SK-N-SH treated with all-trans-retinoic acid at 6 μM for 48 hours (cell line): ENCODE data around the gene CCDC6.

ENCODE experiments used
- ATAC-seq: fragments of 200-7000 bp; cut with Tn5 transposase; 3 replicates; pipeline ENCODE4 v1.9.1; 2020; ENCODE audit warnings: mild to moderate bottlenecking, moderate library complexity
- ARNTL ChIP-seq: fragments of 450-650 bp; formaldehyde crosslinking; IDR thresholded peaks from 2 replicates; pipeline ENCODE4 v1.5.0; 2020; ENCODE audit warnings: low read depth, mild to moderate bottlenecking, moderate library complexity, borderline replicate concordance
- BACH2 ChIP-seq: fragments of 250-450 bp; sonication (Bioruptor Pico); IDR thresholded peaks from 2 replicates; pipeline ENCODE4 v1.9.0; 2021; ENCODE audit warnings: mild to moderate bottlenecking, borderline replicate concordance
- CSDC2 ChIP-seq: fragments of 250-450 bp; sonication (Bioruptor Pico); IDR thresholded peaks from 2 replicates; pipeline ENCODE4 v1.5.0; 2020; ENCODE audit warnings: mild to moderate bottlenecking, moderate library complexity
- ESRRG ChIP-seq: fragments of 250-450 bp; sonication (Bioruptor Pico); IDR thresholded peaks from 2 replicates; pipeline ENCODE4 v1.6.1; 2021; ENCODE audit warnings: mild to moderate bottlenecking
- GLIS3 ChIP-seq: fragments of 250-450 bp; sonication (Bioruptor Pico); IDR thresholded peaks from 2 replicates; pipeline ENCODE4 v1.5.0; 2020; ENCODE audit warnings: mild to moderate bottlenecking, moderate library complexity
- ISL1 ChIP-seq: fragments of 250-450 bp; sonication (Bioruptor Pico); IDR thresholded peaks from 2 replicates; pipeline ENCODE4 v2.1.2; 2022; ENCODE audit warnings: mild to moderate bottlenecking, moderate library complexity
- OSR1 ChIP-seq: fragments of 250-450 bp; sonication (Bioruptor Pico); IDR thresholded peaks from 2 replicates; pipeline ENCODE4 v1.8.0; 2022; ENCODE audit warnings: moderate library complexity, mild to moderate bottlenecking, inconsistent platforms
- PPARA ChIP-seq: fragments of 250-450 bp; sonication (Bioruptor Pico); IDR thresholded peaks from 2 replicates; pipeline ENCODE4 v1.5.0; 2020; ENCODE audit warnings: mild to moderate bottlenecking, borderline replicate concordance
- TCF4 ChIP-seq: fragments of 250-450 bp; sonication (Bioruptor Pico); IDR thresholded peaks from 2 replicates; pipeline ENCODE4 v1.8.0; 2021; ENCODE audit warnings: mild to moderate bottlenecking, moderate library complexity, borderline replicate concordance
- TOX ChIP-seq: fragments of 250-450 bp; sonication (Bioruptor Pico); IDR thresholded peaks from 2 replicates; pipeline ENCODE4 v1.8.0; 2021; ENCODE audit warnings: mild to moderate bottlenecking, moderate library complexity, borderline replicate concordance
- ZC3H10 ChIP-seq: fragments of 250-450 bp; sonication (Bioruptor Pico); IDR thresholded peaks from 2 replicates; pipeline ENCODE4 v1.5.1; 2021; ENCODE audit warnings: mild to moderate bottlenecking, moderate library complexity
- ZFP3 ChIP-seq: fragments of 250-450 bp; sonication (Bioruptor Pico); IDR thresholded peaks from 2 replicates; pipeline ENCODE4 v1.5.0; 2020; ENCODE audit warnings: mild to moderate bottlenecking, moderate library complexity
- ZFP30 ChIP-seq: fragments of 450-650 bp; formaldehyde crosslinking; IDR thresholded peaks from 2 replicates; pipeline ENCODE4 v1.5.0; 2022; ENCODE audit warnings: mild to moderate bottlenecking, moderate library complexity
- ZNF565 ChIP-seq: fragments of 450-650 bp; formaldehyde crosslinking; conservative IDR thresholded peaks from 2 replicates; pipeline ENCODE4 v1.5.0; 2020; ENCODE audit warnings: low read depth, mild to moderate bottlenecking, moderate library complexity
- ZNF8 ChIP-seq: fragments of 450-650 bp; formaldehyde crosslinking; IDR thresholded peaks from 2 replicates; pipeline ENCODE4 v1.5.0; 2020; ENCODE audit warnings: mild to moderate bottlenecking, moderate library complexity
- TF ChIP-seq, protein P1 (sequence below): fragments of 250-450 bp; sonication (Bioruptor Pico); IDR thresholded peaks from 2 replicates; pipeline ENCODE4 v1.8.0; 2021; ENCODE audit warnings: low read depth, mild to moderate bottlenecking, moderate library complexity, borderline replicate concordance
- TF ChIP-seq, protein P2 (sequence below): fragments of 250-450 bp; sonication (Bioruptor Pico); IDR thresholded peaks from 2 replicates; pipeline ENCODE4 v1.5.0; 2020; ENCODE audit warnings: mild to moderate bottlenecking, moderate library complexity
- TF ChIP-seq, protein P3 (sequence below): fragments of 250-450 bp; sonication (Bioruptor Pico); IDR thresholded peaks from 2 replicates; pipeline ENCODE4 v1.5.1; 2020; ENCODE audit warnings: low read depth, mild to moderate bottlenecking, moderate library complexity

The CCDC6 gene

DNA sequence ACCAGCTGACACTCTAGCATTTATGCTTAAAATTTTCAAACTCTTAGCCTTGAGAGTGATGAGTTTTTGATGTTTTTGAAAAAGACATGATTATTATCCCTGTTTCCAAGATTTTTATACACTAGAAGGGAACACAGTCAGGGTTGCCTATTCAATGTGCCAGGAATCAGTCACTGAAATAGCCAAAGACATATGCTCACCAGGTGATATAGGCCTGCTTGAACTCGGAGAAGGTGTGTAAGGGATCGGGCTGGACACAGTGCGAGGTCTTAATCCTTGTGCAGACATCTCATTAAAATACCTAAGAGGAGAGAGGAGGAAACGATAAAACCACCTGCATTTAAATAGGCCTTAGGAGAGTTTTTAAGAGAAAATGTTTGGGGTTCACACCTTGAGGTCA is 102.1 kb downstream of the CCDC6 start:
- no peak for ATAC-seq
- TF ChIP-seq TOX (CRISPR knock-in tag), result no peak
- no peak for TF ChIP-seq PPARA (CRISPR knock-in tag)
- no peak for TF ChIP-seq ZNF8
- no peak for TF ChIP-seq ESRRG (CRISPR knock-in tag)
- TF ChIP-seq ZFP30 (CRISPR knock-in tag), result no peak
- TF ChIP-seq, protein P1, sequence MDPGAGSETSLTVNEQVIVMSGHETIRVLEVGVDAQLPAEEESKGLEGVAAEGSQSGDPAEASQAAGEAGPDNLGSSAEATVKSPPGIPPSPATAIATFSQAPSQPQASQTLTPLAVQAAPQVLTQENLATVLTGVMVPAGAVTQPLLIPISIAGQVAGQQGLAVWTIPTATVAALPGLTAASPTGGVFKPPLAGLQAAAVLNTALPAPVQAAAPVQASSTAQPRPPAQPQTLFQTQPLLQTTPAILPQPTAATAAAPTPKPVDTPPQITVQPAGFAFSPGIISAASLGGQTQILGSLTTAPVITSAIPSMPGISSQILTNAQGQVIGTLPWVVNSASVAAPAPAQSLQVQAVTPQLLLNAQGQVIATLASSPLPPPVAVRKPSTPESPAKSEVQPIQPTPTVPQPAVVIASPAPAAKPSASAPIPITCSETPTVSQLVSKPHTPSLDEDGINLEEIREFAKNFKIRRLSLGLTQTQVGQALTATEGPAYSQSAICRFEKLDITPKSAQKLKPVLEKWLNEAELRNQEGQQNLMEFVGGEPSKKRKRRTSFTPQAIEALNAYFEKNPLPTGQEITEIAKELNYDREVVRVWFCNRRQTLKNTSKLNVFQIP (CRISPR knock-in tag), result no peak
- no peak for TF ChIP-seq TCF4 (CRISPR knock-in tag)
- no peak for TF ChIP-seq ARNTL (CRISPR knock-in tag)
- TF ChIP-seq, protein P2, sequence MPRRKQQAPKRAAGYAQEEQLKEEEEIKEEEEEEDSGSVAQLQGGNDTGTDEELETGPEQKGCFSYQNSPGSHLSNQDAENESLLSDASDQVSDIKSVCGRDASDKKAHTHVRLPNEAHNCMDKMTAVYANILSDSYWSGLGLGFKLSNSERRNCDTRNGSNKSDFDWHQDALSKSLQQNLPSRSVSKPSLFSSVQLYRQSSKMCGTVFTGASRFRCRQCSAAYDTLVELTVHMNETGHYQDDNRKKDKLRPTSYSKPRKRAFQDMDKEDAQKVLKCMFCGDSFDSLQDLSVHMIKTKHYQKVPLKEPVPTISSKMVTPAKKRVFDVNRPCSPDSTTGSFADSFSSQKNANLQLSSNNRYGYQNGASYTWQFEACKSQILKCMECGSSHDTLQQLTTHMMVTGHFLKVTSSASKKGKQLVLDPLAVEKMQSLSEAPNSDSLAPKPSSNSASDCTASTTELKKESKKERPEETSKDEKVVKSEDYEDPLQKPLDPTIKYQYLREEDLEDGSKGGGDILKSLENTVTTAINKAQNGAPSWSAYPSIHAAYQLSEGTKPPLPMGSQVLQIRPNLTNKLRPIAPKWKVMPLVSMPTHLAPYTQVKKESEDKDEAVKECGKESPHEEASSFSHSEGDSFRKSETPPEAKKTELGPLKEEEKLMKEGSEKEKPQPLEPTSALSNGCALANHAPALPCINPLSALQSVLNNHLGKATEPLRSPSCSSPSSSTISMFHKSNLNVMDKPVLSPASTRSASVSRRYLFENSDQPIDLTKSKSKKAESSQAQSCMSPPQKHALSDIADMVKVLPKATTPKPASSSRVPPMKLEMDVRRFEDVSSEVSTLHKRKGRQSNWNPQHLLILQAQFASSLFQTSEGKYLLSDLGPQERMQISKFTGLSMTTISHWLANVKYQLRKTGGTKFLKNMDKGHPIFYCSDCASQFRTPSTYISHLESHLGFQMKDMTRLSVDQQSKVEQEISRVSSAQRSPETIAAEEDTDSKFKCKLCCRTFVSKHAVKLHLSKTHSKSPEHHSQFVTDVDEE (CRISPR knock-in tag), result no peak

DNA sequence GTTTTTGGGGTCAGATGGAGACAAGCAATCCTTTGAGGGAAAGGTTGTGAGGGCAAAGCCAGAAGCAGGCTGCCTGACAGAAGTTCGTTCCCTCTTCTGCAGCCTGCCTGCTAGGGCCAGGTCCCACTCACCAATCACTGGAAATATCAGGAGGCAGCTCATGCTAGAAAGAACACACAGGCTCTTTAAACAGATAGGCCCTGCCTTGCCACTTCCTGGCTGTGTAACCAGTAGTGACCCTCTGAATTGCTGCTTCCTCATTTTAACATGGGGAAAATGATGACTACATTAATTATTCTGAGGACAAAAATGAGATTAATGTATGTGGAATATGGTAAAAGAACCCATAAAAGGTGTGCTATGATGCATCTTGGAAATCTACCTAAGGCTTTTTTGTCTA is 102.6 kb downstream of the CCDC6 start:
- no peak for ATAC-seq
- TF ChIP-seq CSDC2, result no peak
- TF ChIP-seq ARNTL (CRISPR knock-in tag), result no peak
- no peak for TF ChIP-seq ZFP30 (CRISPR knock-in tag)
- TF ChIP-seq GLIS3 (CRISPR knock-in tag), result no peak
- TF ChIP-seq PPARA (CRISPR knock-in tag), result no peak
- TF ChIP-seq TOX (CRISPR knock-in tag), result no peak

DNA sequence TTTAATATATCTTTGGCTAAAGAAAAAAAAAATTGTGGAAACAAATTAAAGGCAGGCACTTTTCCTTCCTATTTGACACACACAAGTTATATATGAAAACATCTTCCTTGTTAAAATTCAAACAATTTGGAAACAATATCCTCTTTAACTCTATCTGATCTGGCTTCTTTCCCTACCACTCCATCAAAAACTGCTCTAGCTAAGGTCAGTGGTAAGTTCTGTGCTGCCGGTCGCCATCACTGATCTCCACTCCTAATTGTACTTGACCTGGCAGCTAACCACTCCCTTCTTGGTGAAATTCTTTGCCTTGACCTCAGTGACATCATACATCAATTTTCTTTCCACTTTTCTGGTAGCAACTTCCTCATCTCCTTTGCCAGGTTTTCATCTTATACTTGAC is 105.2 kb downstream of the CCDC6 start:
- ATAC-seq, result peak; percentile 86
- TF ChIP-seq, protein P2 (CRISPR knock-in tag), result no peak
- TF ChIP-seq ARNTL (CRISPR knock-in tag) (no peak), ISL1 (no peak), ZC3H10 (no peak), TOX (CRISPR knock-in tag) (no peak), TCF4 (CRISPR knock-in tag) (no peak), OSR1 (CRISPR knock-in tag) (no peak), CSDC2 (no peak), ZNF565 (CRISPR knock-in tag) (no peak), PPARA (CRISPR knock-in tag) (no peak), ZFP30 (CRISPR knock-in tag) (no peak), GLIS3 (CRISPR knock-in tag) (no peak), ZFP3 (CRISPR knock-in tag) (no peak), BACH2 (no peak)
- TF ChIP-seq, protein P1 (CRISPR knock-in tag), result no peak

DNA sequence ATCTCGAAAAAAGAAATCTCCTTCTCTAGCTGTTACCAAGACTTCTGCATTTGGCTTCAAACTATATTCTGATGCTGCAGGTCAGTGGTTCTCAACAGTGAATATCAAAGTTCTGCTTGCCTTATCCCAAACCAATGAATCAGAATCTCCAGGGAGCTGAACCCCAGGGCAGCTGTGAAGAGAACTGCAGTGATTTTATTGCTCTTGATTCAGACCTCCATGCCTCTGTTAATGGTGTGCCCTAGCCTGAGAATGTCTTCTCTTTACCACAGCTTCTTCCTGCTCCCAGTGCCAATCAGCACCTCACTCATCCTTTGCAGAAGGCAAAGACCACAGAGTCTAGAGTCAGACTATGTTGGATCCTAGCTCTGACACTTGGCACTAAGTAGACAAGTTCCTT is 106.9 kb downstream of the CCDC6 start:
- TF ChIP-seq, protein P1 (CRISPR knock-in tag), result no peak
- TF ChIP-seq ESRRG (CRISPR knock-in tag), result no peak
- no peak for TF ChIP-seq PPARA (CRISPR knock-in tag)
- TF ChIP-seq, protein P3, sequence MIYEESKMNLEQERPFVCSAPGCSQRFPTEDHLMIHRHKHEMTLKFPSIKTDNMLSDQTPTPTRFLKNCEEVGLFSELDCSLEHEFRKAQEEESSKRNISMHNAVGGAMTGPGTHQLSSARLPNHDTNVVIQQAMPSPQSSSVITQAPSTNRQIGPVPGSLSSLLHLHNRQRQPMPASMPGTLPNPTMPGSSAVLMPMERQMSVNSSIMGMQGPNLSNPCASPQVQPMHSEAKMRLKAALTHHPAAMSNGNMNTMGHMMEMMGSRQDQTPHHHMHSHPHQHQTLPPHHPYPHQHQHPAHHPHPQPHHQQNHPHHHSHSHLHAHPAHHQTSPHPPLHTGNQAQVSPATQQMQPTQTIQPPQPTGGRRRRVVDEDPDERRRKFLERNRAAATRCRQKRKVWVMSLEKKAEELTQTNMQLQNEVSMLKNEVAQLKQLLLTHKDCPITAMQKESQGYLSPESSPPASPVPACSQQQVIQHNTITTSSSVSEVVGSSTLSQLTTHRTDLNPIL (CRISPR knock-in tag), result no peak
- no peak for ATAC-seq
